OCI-LY7 (cell line): ENCODE measurements around the gene GTPBP10. TPM values are rescaled to one million over a fixed set of nuclear protein-coding genes. Genes with fewer than 3 reads are reported as not detected.
"Not testable (repeated sequence)": the region's sequence is repeated elsewhere in the genome, so short reads cannot be mapped to it uniquely, and the experiment has no call there.

Experiments used
- BruUV-seq: library from RNA; stranded (reverse); fragments of 400-500 nt; replicated peaks from 2 replicates; lab custom pipeline; 2021; lab: Mats Ljungman, UMichigan
- CTCF ChIA-PET: fragments of 300-600 bp; sonication (Branson Sonifier 250); formaldehyde crosslinking; loops from one replicate; lab custom pipeline; 2022; ENCODE audit warnings: antibody characterized with exemption; ENCODE audit not compliant: unreplicated experiment; lab: Charles Lee
- POLR2A ChIA-PET: fragments of 300-600 bp; sonication (Branson Sonifier 250); formaldehyde crosslinking; loops from one replicate; lab custom pipeline; 2022; ENCODE audit warnings: antibody characterized with exemption; lab: Charles Lee
- DNase-seq: peaks from one replicate; pipeline ENCODE4 v3.0.0-alpha.2; 2015; ENCODE audit warnings: low spot score
- H2AFZ ChIP-seq: fragments of 200-600 bp; sonication (generic), shearing (Covaris generic); 2 replicates; pipeline ENCODE4 v1.6.1; 2014; ENCODE audit warnings: mild to moderate bottlenecking, antibody characterized with exemption, low read length, moderate library complexity
- H3K27ac ChIP-seq: fragments of 200-600 bp; sonication (generic); 2 replicates; pipeline ENCODE4 v1.5.1; 2014; ENCODE audit warnings: mixed run types, low read depth, mild to moderate bottlenecking, moderate library complexity, low read length, inconsistent platforms; ENCODE audit not compliant: poor library complexity, severe bottlenecking
- H3K36me3 ChIP-seq: fragments of 200-600 bp; sonication (generic); 2 replicates; pipeline ENCODE4 v1.6.1; 2014; ENCODE audit warnings: mild to moderate bottlenecking, antibody characterized with exemption, low read length, moderate library complexity, mixed read lengths; ENCODE audit not compliant: insufficient read depth
- H3K4me1 ChIP-seq: fragments of 200-600 bp; sonication (generic); 2 replicates; pipeline ENCODE4 v1.5.1; 2014; ENCODE audit warnings: mild to moderate bottlenecking, low read length; ENCODE audit not compliant: insufficient read depth, poor library complexity, severe bottlenecking
- H3K4me2 ChIP-seq: fragments of 200-600 bp; sonication (generic); 2 replicates; pipeline ENCODE4 v1.6.1; 2014; ENCODE audit warnings: mild to moderate bottlenecking, low read length
- H3K4me3 ChIP-seq: fragments of 200-600 bp; sonication (generic); 2 replicates; pipeline ENCODE4 v1.5.1; 2014; ENCODE audit warnings: mild to moderate bottlenecking, low read depth, low read length; ENCODE audit not compliant: poor library complexity, severe bottlenecking
- H3K79me2 ChIP-seq: fragments of 200-600 bp; sonication (generic); 2 replicates; pipeline ENCODE4 v1.6.1; 2016; ENCODE audit warnings: low read depth, mild to moderate bottlenecking, low read length, moderate library complexity, mixed read lengths; ENCODE audit not compliant: insufficient read depth
- H3K9me2 ChIP-seq: fragments of 200-600 bp; sonication (generic); 2 replicates; pipeline ENCODE4 v1.6.1; 2016; ENCODE audit warnings: mild to moderate bottlenecking, low read length, mixed read lengths; ENCODE audit not compliant: insufficient read depth
- H3K9me3 ChIP-seq: fragments of 200-600 bp; sonication (generic); 2 replicates; pipeline ENCODE4 v1.6.1; 2014; ENCODE audit warnings: mild to moderate bottlenecking, mixed run types, low read length, mixed read lengths
- H4K20me1 ChIP-seq: fragments of 200-600 bp; sonication (generic); 2 replicates; pipeline ENCODE4 v1.6.1; 2014; ENCODE audit warnings: mild to moderate bottlenecking, antibody characterized with exemption, low read length, moderate library complexity, mixed read lengths; ENCODE audit not compliant: insufficient read depth
- CTCF ChIP-seq: fragments of 200-600 bp; sonication (generic); conservative IDR thresholded peaks from 2 replicates; pipeline ENCODE4 v1.5.1; 2014; ENCODE audit warnings: mild to moderate bottlenecking, antibody characterized with exemption, low read length, moderate library complexity, mixed read lengths
- EZH2phosphoT487 ChIP-seq: fragments of 200-600 bp; sonication (generic); IDR thresholded peaks from 2 replicates; pipeline ENCODE4 v1.6.1; 2018; ENCODE audit warnings: low read depth, borderline replicate concordance, mild to moderate bottlenecking, mixed run types, antibody characterized with exemption, low read length, moderate library complexity, mixed read lengths
- intact Hi-C: fragments of 100-400 bp; cut with micrococcal nuclease; formaldehyde crosslinking; loops from one replicate; pipeline ENCODE4 v1.10.0; 2022; ENCODE audit not compliant: unreplicated experiment
- total RNA-seq, 2 experiments: library from RNA; depleted of rRNA in 1 of 2; stranded (reverse); fragments of >200 nt in 1 of 2; shearing (Covaris generic) in 1 of 2; gene quantifications; 2 replicates each; pipeline ENCODE4 v1.2.3, GENCODE V29; 2014 to 2022

Gene GTPBP10
- total RNA-seq, 2 experiments from 2014 or later = 16.5 to 38.8 TPM

GRCh38 chr7:90347759-90348158 lies 1.2 kb downstream of the GTPBP10 start:
- TF ChIP-seq CTCF (no peak), EZH2phosphoT487 (no peak)
- H4K20me1 ChIP-seq = no peaks in the 10 kb centered on the region
- peaks cover 20% of the 10 kb centered on the region for H3K4me1 ChIP-seq
- peak overlapping the region; percentile 71; the same call in 1 of the 2 replicates for H2AFZ ChIP-seq
- H3K4me3 ChIP-seq = peak overlapping the region; percentile 84
- no peaks in the 10 kb centered on the region for H3K9me3 ChIP-seq
- DNase-seq = peak; percentile 25
- ChIA-PET POLR2A (interaction anchor here (1.0 kb wide), 1 partner anchor 50 kb away, joined by 3 read pairs; no protein-coding TSS in a partner anchor), CTCF (no interaction called here)
- peaks cover 56% of the 10 kb centered on the region for H3K79me2 ChIP-seq
- intact Hi-C loops = no loop called here
- H3K36me3 ChIP-seq = peaks cover 34% of the 10 kb centered on the region
- H3K27ac ChIP-seq = peak overlapping the region; percentile 79
- no TSS peak for BruUV-seq
- H3K4me2 ChIP-seq = peak overlapping the region; percentile 97
- H3K9me2 ChIP-seq = no peaks in the 10 kb centered on the region

GRCh38 chr7:90349305-90349704 lies 2.8 kb downstream of the GTPBP10 start:
- ChIA-PET CTCF (no interaction called here), POLR2A (interaction anchor here (1.2 kb wide), 1 partner anchor 22 kb away, joined by 3 read pairs; no protein-coding TSS in a partner anchor)
- H3K36me3 ChIP-seq = peaks cover 49% of the 10 kb centered on the region
- H3K9me3 ChIP-seq = 0 out of 2 replicates have a peak, but pooled peaks cover 4% of the 10 kb centered on the region
- no peak overlapping the region for H3K4me3 ChIP-seq
- no peak for DNase-seq
- no peaks in the 10 kb centered on the region for H3K9me2 ChIP-seq
- no peak overlapping the region for H3K4me2 ChIP-seq
- intact Hi-C loops = no loop called here
- peaks cover 20% of the 10 kb centered on the region for H3K4me1 ChIP-seq
- BruUV-seq = no TSS peak
- TF ChIP-seq EZH2phosphoT487 (no peak), CTCF (no peak)
- no peaks in the 10 kb centered on the region for H4K20me1 ChIP-seq
- H3K79me2 ChIP-seq = peaks cover 71% of the 10 kb centered on the region
- H3K27ac ChIP-seq = no peak overlapping the region
- H2AFZ ChIP-seq = no peak overlapping the region

- H3K4me3 ChIP-seq, intact Hi-C loops, H3K9me3 ChIP-seq, H3K9me2 ChIP-seq, DNase-seq, H4K20me1 ChIP-seq, CTCF ChIA-PET, H2AFZ ChIP-seq, H3K4me2 ChIP-seq, H3K27ac ChIP-seq, BruUV-seq: not testable (repeated sequence)
- POLR2A ChIA-PET = interaction anchor here (0.6 kb wide), 1 partner anchor 651 kb away, joined by 3 read pairs; no protein-coding TSS in a partner anchor
- H3K79me2 ChIP-seq = peaks cover 76% of the 10 kb centered on the region
- peaks cover 20% of the 10 kb centered on the region for H3K4me1 ChIP-seq
- peaks cover 57% of the 10 kb centered on the region for H3K36me3 ChIP-seq
Observed at GRCh38 chr7:90350032-90350431, 3.5 kb downstream of the GTPBP10 start.
